Esophagus muscularis mucosa (tissue), 4 donors: ENCODE measurements around the gene FADS6.

Source experiments
- CTCF ChIP-seq, 3 experiments: fragments of 200-600 bp in 2 of 3; fragments of 450-650 bp in 1 of 3; sonication (generic) in 2 of 3; IDR thresholded peaks; one replicate each; pipeline ENCODE4 v1.5.1; 2017 to 2019; ENCODE audit warnings: antibody characterized with exemption in 3 of 3, mild to moderate bottlenecking in 2 of 3, moderate library complexity in 1 of 3
- EP300 ChIP-seq: sonication (generic); formaldehyde crosslinking; IDR thresholded peaks from one replicate; pipeline ENCODE4 v1.6.1; 2017; ENCODE audit warnings: antibody characterized with exemption
- POLR2A ChIP-seq: fragments of 450-650 bp; IDR thresholded peaks from one replicate; pipeline ENCODE4 v1.6.1; 2017; ENCODE audit warnings: antibody characterized with exemption, moderate library complexity, mild to moderate bottlenecking, low read depth
- POLR2AphosphoS5 ChIP-seq, 2 donors: sonication (generic); formaldehyde crosslinking; IDR thresholded peaks; one replicate each; pipeline ENCODE4 v1.6.1; 2017; ENCODE audit warnings: antibody characterized with exemption in 2 of 2

- peak in 1 of 2 donors; percentile 47 for TF ChIP-seq POLR2AphosphoS5 (IDR thresholded peaks at IDR 0.05)
- peak; percentile 90 to 97 (median 96) for TF ChIP-seq CTCF (IDR thresholded peaks at IDR 0.05)
- TF ChIP-seq POLR2A, result no peak
- no peak for TF ChIP-seq EP300
These were observed 28.5 kb downstream of the FADS6 start for GRCh38 chr17:74864866-74865395.
